ENCODE results near the gene DTNB.

- TF ChIP-seq CTCF (conservative IDR thresholded peaks at IDR 0.05; ENCODE audit: low read depth, low read length) = no peak
- no peak for TF ChIP-seq POLR2A (IDR thresholded peaks at IDR 0.05; ENCODE audit: low read depth, low read length)
Measured at GRCh38 chr2:25684577-25685473, 11.4 kb upstream of the DTNB start.
